ENCODE results near the gene SAMD11. TPM values are rescaled to one million over a fixed set of nuclear protein-coding genes. Genes with fewer than 3 reads are reported as not detected.

Gene SAMD11
- total and polyA plus RNA-seq, 10 donors: 7.5 to 37.0 (median 18.9) TPM

DNA sequence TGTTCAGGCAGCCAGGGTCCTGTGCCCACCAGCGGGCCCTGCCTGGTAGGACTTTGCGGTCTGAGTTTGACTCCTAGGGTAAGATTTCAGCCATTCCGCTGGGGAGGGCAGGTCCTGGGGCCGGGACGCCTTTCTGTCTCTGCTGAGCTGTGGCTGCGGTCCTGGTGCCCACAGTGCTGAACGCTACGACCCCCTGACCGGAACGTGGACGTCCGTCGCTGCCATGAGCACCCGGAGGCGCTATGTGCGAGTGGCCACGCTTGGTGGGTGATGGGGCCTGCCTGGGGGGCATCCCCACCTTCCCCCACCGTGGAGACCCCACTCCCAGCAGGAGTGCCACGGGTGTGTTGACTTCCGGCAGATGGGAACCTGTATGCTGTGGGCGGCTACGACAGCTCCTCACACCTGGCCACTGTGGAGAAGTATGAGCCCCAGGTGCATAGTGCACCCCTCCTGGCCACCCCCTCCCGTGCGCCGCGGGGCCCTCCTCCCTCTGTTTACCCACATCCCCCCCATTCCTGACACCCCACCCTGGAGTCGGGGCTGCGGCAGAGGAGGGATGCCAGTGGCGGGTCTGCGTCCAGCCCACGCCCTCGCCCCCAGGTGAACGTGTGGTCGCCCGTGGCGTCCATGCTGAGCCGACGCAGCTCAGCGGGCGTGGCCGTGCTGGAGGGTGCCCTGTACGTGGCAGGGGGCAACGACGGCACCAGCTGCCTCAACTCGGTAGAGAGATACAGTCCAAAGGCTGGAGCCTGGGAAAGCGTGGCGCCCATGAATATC, 40.2 kb downstream of the SAMD11 start:
- TF ChIP-seq, protein P1, sequence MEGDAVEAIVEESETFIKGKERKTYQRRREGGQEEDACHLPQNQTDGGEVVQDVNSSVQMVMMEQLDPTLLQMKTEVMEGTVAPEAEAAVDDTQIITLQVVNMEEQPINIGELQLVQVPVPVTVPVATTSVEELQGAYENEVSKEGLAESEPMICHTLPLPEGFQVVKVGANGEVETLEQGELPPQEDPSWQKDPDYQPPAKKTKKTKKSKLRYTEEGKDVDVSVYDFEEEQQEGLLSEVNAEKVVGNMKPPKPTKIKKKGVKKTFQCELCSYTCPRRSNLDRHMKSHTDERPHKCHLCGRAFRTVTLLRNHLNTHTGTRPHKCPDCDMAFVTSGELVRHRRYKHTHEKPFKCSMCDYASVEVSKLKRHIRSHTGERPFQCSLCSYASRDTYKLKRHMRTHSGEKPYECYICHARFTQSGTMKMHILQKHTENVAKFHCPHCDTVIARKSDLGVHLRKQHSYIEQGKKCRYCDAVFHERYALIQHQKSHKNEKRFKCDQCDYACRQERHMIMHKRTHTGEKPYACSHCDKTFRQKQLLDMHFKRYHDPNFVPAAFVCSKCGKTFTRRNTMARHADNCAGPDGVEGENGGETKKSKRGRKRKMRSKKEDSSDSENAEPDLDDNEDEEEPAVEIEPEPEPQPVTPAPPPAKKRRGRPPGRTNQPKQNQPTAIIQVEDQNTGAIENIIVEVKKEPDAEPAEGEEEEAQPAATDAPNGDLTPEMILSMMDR (IDR thresholded peaks at IDR 0.05 in 8 of 11, conservative IDR thresholded peaks at IDR 0.05 in 3 of 11): no peak
- TF ChIP-seq POLR2A (IDR thresholded peaks at IDR 0.05): no peak
- no peak for TF ChIP-seq POLR2AphosphoS5 (IDR thresholded peaks at IDR 0.05)
- peaks cover 0 to 34% (median 6%) of the 10 kb centered on the region in 6 donors for H3K36me3 ChIP-seq
- intact Hi-C loops (cut with DNase I; ENCODE audit: low total_unique reads): no loop called here
- H3K9me3 ChIP-seq: no peaks in the 10 kb centered on the region
- no peak overlapping the region for H3K27ac ChIP-seq
- WGBS, 5 donors: 91 to 95% (median 94%) methylated on average over 32 to 47 of the region's 47 CpGs
- H3K4me1 ChIP-seq: peaks cover 18 to 63% (median 38%) of the 10 kb centered on the region in 6 donors
- H3K4me3 ChIP-seq: no peak overlapping the region
- no peak for DNase-seq
- H3K27me3 ChIP-seq (replicated peaks in 1 of 7): peaks cover 0 to 46% (median 0%) of the 10 kb centered on the region in 7 donors

DNA sequence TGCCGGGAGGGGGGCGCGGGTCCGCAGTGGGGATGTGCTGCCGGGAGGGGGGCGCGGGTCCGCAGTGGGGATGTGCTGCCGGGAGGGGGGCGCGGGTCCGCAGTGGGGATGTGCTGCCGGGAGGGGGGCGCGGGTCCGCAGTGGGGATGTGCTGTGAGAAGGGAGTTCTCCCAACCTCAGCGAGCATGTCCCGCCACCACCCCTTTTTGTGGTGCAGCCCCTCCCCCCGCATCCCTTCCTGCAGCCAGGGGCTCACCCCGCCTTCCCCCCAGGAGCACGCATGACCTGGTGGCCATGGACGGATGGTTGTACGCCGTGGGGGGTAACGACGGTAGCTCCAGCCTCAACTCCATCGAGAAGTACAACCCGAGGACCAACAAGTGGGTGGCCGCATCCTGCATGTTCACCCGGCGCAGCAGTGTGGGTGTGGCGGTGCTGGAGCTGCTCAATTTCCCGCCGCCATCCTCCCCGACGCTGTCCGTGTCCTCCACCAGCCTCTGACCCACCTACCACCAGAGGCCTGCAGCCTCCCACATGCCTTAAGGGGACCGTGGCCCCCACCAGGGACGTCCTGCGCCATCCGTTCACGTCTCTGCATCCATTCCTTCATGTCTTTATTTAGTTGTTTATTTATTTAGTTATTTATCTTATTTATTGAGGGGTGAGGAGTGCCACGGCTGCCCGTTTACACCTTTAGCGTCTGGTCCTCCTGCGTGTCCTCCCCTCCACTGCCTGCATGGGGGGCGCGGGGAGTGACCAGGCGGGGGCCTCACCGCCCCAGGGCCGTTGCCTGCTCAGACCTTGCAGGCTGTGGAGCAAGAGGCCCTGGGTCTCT, 41.2 kb downstream of the SAMD11 start:
- Histone ChIP-seq H3K27me3 (replicated peaks in 1 of 7) (peaks cover 0 to 49% (median 0%) of the 10 kb centered on the region in 7 donors), H3K4me1 (peaks cover 14 to 55% (median 30%) of the 10 kb centered on the region in 6 donors), H3K9me3 (no peaks in the 10 kb centered on the region), H3K27ac (no peak overlapping the region), H3K36me3 (peaks cover 0 to 34% (median 6%) of the 10 kb centered on the region in 6 donors), H3K4me3 (no peak overlapping the region)
- intact Hi-C loops (cut with DNase I; ENCODE audit: low total_unique reads): no loop called here
- TF ChIP-seq, protein P1 (IDR thresholded peaks at IDR 0.05 in 8 of 11, conservative IDR thresholded peaks at IDR 0.05 in 3 of 11): no peak
- peak in 1 of 3 donors; percentile 12 for TF ChIP-seq POLR2AphosphoS5 (IDR thresholded peaks at IDR 0.05)
- 88 to 95% (median 93%) methylated on average over 34 to 42 of the region's 51 CpGs for WGBS, 5 donors
- no peak for DNase-seq

DNA sequence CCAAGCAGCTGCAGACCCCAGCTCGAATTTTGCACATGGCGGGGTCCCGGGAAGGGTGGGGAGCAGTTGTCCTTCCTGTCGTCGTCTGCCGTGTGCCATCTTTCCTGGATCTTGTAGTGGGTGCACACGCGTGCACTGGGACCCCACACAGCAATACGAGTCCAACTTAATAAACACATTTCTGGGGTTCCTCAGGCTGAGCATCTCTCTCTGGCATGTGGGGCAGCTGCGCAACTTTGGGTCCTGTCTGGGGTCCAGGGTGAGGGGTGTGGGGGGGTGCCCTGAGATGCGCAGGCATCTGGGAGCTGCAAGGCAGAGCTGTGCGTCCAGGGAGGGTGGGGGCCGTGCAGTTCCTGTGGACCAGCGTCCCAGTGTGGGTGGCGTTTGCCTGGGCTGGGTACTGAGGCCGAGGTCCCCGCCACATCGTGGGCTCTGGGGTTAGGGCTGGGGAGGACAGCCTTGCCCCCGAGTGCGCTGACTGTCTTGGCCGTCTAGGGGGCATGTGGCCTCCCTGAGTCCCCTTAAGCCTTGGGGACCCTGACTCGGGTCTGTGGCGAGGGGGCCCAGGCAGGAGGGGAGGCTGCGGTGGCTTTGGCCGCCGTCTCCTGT, 41.9 kb downstream of the SAMD11 start:
- Histone ChIP-seq H3K4me3 (peak overlapping the region in 2 of 8 donors; percentile 60 to 78), H3K9me3 (no peaks in the 10 kb centered on the region), H3K27me3 (replicated peaks in 1 of 7) (peaks cover 0 to 56% (median 6%) of the 10 kb centered on the region in 7 donors), H3K4me1 (peaks cover 14 to 50% (median 29%) of the 10 kb centered on the region in 6 donors), H3K36me3 (peaks cover 0 to 34% (median 6%) of the 10 kb centered on the region in 6 donors), H3K27ac (peak overlapping the region in 5 of 8 donors; percentile 75 to 87 (median 84))
- TF ChIP-seq POLR2AphosphoS5 (IDR thresholded peaks at IDR 0.05): no peak
- no peak for TF ChIP-seq POLR2A (IDR thresholded peaks at IDR 0.05)
- TF ChIP-seq, protein P1 (IDR thresholded peaks at IDR 0.05 in 8 of 11, conservative IDR thresholded peaks at IDR 0.05 in 3 of 11): no peak
- intact Hi-C loops (cut with DNase I; ENCODE audit: low total_unique reads): no loop called here
- 68 to 80% (median 73%) methylated on average over 17 to 26 of the region's 26 CpGs for WGBS, 5 donors
- no peak for DNase-seq

Measured in spleen (tissue), 11 donors.